HepG2 (cell line): ENCODE results near the gene TMCC2.

ENCODE experiments used
- EP300 ChIP-seq, 3 experiments: sonication (generic) in 1 of 3; formaldehyde crosslinking in 1 of 3; IDR thresholded peaks; 2 replicates each; pipeline versions ENCODE4 v1.5.1 to v1.6.1; 2011 to 2020; ENCODE audit warnings: low read depth in 2 of 3, low read length in 2 of 3, borderline replicate concordance in 1 of 3, improper control_type of control experiment in 1 of 3, mild to moderate bottlenecking in 1 of 3, missing genetic modification reagents in 1 of 3, moderate library complexity in 1 of 3
- PHB2 ChIP-seq: fragments of 450-650 bp; IDR thresholded peaks from 2 replicates; pipeline ENCODE4 v1.6.1; 2018; ENCODE audit not compliant: partially characterized antibody
- POLR2A ChIP-seq, 2 experiments: IDR thresholded peaks; 2 replicates each; pipeline ENCODE4 v1.6.1; 2011; ENCODE audit warnings: low read depth in 2 of 2, low read length in 2 of 2, mild to moderate bottlenecking in 1 of 2, moderate library complexity in 1 of 2; ENCODE audit not compliant: insufficient read depth in 1 of 2
- POLR2AphosphoS2 ChIP-seq: IDR thresholded peaks from 2 replicates; pipeline ENCODE4 v1.6.1; 2011; ENCODE audit warnings: low read depth, low read length, improper control_type of control experiment
- TCF7L2 ChIP-seq: IDR thresholded peaks from 2 replicates; pipeline ENCODE4 v1.6.1; 2011; ENCODE audit warnings: mild to moderate bottlenecking, low read depth, low read length, moderate library complexity
- ZFP36 ChIP-seq: fragments of 150-350 bp; IDR thresholded peaks from 2 replicates; pipeline ENCODE4 v1.6.1; 2018; ENCODE audit warnings: borderline replicate concordance, low read length, low read depth; ENCODE audit not compliant: partially characterized antibody
- TF ChIP-seq, protein P1 (sequence below): sonication (generic); formaldehyde crosslinking; IDR thresholded peaks from 2 replicates; pipeline ENCODE4 v1.8.1; 2023; ENCODE audit warnings: mild to moderate bottlenecking, missing genetic modification reagents

DNA sequence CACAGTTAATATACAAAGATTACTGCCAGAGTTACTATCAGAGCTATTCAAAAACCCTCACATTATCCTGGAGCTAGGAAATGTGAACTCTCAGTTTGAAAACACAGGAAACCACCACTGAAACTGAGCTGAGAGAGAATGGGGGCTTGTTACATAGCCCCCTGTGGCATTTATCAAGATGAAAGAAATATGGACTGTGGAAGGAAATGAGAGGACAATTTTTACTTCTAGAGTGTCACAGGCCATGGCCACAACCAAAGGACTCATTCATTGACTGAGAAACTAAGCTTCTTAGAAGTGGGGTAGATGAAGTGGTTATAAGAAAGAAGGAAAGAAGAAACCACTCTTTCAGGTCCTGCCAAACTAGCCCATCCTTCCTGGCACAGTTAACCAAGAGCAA is 41.6 kb upstream of the TMCC2 start:
- TF ChIP-seq TCF7L2 (no peak), POLR2A (IDR thresholded peaks at IDR 0.05; ENCODE audit: insufficient read depth in 1 of 2, low read depth in 2 of 2, low read length in 2 of 2) (no peak), PHB2 (no peak), EP300 (IDR thresholded peaks at IDR 0.05; ENCODE audit: low read depth in 2 of 2, low read length in 2 of 2) (no peak), EP300 (CRISPR knock-in tag; IDR thresholded peaks at IDR 0.05; ENCODE audit: borderline replicate concordance) (no peak), POLR2AphosphoS2 (no peak), ZFP36 (no peak)
- TF ChIP-seq, protein P1, sequence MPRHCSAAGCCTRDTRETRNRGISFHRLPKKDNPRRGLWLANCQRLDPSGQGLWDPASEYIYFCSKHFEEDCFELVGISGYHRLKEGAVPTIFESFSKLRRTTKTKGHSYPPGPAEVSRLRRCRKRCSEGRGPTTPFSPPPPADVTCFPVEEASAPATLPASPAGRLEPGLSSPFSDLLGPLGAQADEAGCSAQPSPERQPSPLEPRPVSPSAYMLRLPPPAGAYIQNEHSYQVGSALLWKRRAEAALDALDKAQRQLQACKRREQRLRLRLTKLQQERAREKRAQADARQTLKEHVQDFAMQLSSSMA (CRISPR knock-in tag): no peak
